UCSD-AML1 (cell line): ENCODE results near the gene GBX2.

Source experiments
- DNase-seq: peaks from one replicate; lab custom pipeline; 2025; ENCODE audit not compliant: unreplicated experiment; lab: John Stamatoyannopoulos, UW

The GBX2 gene

DNA sequence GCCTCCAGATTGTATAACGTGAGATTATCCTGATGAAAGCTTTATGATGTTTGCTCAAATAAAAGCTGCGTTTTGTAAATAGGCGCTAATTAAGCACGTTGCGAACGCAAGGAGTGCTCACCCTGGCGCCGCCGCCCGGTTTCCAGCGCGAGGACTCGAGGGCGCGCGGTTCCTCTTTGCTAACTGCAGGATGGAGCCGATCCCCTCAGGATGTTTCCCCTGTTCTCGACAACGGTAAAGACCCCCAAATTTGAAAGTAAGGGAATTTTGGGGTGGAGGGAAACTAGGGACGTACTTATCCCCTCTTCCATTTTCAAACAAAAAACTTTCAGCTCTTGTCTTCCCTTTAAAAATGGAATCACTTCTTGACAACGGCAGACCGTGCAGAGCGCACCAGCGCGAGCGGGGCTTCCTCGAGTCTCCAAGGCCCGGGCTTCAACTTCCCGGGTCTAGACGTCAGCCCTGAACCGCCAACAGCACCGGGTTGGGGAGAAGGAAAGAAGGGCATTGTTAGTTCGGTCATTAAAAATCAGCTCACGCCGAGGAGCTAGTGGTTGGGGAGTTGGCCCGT, 1.1 kb upstream of the GBX2 start:
- no peak for DNase-seq

DNA sequence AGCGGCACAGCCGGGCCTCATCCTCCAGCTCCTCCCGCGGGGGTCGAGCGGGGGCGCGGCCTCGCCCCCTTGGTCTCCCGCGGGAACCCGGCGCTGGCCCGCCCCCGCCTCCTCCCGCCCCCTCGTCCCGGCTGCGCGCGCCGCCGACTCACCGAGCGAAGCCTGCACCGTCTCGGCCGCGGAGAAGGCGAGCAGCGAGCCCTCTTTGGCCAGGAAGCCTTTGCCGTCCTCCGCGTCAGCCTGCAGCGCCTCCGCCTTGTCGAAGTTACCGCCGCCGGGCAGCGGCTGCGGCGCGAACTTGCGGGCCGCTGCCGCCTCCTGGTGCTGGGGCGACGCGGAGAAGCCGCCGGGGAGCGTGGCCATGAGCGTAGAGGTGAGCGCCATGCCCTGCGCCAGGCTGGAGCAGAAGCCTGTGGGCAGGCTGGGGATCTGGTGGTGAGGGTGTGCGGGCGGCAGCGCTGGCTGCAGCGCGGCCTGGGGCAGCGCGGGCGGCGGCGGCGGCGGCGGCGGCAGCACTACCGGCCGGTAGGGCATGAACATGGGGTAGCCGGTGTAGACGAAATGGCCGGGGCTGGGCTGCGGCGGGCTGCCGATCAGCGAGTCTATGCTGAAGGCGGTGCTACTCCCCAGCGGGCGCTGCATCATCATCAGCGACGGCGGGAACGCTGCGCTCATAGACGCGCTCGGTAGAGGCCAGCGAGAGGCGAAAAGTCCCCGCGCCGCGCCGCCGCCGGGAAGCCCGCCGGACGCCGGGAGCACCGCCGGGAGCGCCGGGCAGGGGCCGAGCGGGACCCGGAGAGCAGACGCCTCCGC, 683 bp downstream of the GBX2 start:
- DNase-seq = no peak

DNA sequence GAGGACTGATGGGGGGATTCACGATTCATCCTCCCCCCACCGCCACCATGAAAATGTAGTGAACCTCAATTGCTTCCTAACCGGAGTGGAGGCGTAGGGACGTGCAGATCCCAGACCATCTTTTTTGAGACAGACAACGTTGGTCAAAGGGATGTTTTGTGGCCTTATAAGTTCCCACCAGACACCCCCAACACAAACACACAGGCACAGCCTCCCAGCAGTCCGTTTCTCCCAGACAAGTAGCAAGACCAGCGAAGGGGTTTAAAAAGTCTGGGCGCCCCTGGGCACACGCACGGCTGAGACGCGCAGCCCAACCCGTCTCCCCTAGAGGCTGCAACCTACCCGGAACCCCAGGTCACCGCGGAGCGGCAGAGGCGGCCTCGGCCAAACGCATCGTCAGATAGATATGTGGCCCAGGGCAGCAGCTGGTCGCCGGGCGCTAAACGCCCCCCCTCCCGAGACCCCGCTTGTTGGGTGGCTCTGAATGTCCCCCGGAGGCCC, 1.3 kb downstream of the GBX2 start:
- DNase-seq = no peak

DNA sequence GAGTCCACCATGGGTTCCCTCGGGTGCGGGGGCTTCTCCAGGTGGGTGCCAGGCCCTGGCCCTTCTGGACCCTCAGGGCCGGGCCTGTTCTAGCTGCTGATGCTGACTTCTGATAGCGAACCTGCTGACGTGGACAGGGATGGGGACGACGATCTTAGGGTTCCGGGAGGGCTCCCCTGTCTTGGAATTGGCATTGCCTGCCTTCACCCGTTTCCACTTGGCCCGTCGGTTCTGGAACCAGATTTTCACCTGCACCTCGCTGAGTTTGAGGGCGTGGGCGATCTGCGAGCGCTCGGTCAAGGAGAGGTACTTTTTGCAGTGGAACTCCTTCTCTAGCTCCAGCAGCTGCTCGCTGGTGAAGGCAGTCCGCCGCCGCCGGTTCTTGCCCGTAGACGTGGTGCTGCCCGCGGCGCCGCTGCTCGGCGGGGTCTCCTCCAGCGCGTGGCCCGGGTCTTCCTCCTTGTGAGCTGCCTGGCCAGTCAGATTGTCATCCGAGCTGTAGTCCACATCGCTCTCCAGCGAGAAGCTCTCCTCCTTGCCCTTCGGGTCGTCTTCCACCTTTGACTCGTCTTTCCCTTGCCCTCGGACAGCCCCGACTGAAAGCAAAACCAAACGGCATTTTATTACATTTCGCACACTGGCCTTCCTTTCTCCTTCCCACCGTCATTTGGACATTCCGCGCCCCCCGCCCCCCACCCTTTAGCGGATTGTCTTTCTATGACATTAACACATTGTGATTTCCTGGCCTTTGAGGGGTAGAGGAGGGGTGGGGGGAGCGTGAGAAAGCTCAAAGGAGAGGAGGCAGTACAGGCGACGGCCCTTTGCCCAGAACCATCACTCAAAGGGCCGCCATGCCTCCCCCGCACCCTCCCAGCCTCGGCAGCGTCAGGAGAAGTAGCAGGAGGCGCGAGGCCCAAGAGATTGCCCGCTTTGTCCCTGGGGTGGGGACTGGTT, 2.1 kb downstream of the GBX2 start:
- no peak for DNase-seq

DNA sequence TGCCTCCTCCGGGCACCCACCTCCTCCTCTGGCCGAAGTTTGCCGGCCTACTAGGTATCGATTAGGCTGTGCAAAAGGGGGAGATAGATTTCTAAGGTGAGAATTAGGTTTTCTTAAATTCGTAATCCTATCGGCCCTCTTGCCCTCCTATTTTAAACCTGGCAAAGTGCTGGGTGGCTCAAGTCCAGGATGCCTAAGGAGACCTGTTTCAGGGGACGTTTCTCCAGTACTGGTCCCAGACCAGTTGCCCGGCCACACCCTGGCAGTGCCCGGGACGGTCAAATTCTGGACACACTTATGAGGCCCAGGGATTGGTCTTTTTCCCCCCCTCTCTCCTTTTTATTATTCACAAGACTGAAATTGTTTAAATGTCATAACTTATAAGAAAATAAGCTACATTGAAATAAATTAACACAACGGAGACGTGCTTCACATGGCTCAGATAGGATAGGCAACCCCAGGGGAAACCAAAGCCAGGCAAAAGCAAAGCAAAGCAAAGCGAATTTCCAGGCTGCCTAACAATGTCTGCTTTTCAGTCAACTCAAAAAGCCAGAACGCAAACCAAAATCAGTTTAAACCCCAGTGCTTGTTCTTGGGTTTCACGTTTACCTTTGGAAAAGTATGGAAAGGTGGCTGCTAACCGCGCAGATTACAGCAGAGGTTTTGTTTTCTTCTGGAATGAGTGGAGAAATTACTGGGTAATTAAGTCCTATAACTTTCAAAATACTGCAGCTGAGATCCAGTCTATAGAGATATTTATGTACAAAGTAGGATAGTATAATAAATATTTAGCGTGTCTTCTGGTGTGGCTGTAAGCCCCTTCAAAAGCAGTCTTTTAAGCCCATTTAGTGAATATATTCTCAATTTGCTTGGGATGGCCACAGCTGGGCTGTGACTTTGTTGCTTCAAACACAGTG, 3.0 kb downstream of the GBX2 start:
- DNase-seq = no peak

DNA sequence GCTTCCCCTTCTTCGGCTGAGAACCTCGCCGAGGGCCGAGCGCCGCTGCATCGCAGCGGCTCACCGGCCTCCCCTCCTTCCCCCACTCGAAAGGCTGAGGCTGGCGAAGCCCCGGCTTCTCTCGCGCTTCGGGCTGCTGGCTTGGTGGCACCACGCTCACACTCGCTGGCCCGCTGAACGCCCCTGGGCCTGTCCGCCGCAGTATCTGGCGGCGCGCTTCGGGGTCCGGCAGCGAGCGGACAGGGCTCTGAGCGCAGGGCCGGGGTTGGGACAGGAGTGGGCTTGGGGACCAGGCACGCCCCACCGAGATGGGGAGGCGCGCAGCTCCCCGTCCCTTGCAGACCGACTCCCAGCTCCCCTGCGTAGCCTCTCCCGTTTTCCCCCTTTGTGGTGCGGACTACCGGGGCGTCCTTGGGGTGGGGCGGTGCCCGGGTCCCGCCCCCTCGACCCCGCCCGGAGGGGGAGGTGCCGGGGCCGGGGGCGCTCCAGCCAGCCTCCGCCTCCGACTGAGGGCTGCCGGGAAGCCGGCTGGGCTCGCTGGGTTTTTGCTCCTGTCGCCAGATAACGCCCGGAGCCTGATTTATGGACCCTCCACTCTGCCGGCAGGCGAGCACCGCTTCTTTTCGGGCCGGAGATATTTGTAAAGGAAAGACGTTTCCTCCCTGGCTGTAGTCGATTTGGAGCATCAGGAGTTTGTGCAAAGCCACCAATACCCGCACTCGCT, 3.8 kb downstream of the GBX2 start:
- no peak for DNase-seq

DNA sequence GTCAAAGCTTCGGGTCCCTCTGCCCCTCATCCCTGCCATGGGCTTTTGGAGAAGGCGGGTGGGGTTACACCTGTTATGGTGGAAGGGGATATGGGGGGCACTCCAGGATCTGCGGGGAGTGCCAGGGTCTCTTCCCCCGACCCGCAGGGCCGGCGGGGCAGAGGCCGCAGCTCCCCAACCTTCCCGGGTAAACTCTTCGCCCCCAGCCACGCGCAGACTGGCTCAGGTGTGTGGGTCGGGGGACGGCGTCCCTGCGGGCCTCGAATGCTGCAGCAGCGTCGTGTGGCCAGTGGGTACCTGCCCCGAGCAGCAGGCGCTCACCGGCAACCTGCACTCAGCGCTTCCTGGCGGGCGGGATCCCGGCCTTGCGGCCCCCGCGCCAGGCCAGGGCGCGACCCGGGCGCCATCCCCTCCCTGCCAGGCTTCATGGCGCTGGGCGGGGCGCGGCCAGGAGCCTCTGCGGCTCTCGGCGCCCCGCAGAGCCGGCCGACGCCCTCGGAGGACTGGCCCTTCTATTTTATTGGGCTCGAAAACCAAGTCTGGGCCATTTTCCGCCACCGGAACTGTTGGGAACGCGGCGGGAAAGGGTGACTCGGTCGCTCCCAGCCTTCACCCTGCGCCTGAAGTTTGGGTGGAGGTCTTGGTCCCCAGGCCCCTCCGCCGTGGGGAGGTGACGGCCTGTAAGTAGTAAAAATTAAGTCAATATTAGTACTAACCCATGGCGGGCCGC, 4.5 kb downstream of the GBX2 start:
- no peak for DNase-seq

DNA sequence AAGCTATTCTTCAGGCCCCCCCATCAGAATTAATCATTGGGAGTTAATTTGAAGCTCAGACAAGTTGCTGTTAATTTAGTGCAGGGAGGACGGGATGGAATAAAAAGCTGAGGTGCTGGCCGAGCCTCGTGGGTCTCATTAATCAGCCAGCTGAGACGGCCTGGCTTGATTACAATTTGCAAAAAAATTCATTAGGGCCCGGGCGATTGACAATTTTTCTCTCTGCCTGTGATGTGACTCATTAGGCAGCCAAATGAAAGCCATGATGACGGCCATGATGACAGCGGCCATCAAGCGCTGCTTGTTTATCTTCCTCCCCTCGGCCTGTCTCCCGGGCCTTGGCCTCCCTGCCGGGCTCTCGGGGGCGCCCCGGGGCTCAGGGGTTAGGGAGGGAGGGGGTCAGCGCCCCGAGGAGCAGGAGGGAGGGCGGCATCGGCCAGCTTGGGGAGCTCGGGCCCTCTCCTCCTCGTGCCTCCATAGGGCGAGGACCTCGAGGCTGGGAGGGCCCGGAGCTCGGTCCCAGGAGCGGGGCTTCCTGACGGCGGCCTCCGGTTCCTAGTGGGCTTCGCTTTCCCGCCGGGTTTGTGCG, 5.2 kb downstream of the GBX2 start:
- DNase-seq = no peak

DNA sequence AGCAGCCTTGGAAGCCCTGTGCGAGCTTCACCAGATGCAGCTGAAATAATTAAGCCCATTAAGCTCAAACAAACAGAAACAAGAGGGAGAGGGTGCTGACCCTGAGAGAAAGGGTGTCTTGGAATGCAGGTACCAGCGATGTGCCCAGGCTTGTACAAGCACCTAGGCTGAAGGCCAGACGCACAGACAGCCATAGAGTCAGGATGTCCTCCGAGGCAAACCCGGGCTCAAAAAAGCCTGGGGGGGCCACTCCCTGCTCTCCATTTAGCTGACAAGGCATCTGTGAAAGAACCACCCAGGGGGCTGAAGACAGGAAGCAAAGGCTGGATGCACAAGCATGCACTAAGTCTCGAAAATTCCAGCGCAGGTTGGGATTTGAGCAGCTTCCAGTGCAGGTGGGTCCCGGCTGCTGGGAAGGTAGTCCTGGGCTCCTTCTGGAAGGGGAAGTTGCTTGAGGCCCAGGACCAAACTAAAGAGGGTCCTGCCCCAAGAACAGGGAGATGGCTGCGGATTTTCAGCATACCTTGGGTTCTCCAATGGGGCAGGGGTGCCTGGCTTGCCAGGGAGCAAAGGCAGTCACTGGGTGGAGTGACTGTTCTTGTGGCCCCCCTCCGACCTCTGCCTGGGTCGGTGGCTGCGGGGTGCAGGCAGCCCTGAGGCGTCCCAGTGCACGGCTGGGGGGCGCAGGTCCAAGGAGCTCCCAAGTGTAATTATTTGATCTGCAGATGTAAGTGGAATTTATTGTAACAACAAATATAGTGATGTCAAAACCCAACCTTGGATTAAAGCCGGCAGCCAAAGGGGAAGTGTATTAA, 5.9 kb downstream of the GBX2 start:
- no peak for DNase-seq

DNA sequence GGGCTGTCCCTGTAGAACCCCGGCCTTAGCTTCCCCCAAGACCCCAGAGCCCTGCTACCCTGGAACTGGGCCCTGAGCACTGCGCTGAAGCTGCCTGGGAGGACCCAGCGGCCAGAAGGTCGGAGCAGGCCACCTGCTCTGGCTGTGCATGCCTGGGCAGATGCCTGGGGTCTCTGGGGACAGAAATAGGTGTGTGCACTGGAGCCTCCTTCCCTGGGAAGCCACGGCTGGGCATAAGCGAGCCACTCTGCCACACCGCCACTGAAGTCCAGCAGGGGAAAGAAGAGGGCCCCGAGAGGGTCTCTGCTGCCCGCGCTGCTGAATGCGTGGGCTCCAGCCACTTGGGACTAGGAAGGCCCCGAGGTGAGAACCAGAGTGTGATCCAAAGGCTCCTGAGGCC, 6.7 kb downstream of the GBX2 start:
- no peak for DNase-seq

DNA sequence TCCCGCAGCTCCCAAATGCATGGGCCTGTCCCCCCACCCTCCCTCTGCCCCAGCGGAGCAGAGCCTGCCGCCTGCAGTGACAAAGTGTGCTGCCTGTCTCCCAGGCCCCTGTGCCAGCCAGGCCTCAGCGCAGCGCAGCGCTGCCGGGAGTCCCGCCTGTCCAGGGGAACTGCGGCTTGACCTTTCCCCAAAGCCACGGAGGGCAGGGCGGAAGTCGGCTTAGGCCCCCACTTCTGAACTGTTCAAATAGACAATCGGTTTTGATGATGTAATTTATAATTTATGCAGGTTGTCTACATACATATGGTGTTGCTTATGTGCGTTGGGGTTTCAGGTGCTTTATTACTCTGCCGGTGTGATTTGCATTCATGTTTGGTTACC, 7.1 kb downstream of the GBX2 start:
- no peak for DNase-seq

DNA sequence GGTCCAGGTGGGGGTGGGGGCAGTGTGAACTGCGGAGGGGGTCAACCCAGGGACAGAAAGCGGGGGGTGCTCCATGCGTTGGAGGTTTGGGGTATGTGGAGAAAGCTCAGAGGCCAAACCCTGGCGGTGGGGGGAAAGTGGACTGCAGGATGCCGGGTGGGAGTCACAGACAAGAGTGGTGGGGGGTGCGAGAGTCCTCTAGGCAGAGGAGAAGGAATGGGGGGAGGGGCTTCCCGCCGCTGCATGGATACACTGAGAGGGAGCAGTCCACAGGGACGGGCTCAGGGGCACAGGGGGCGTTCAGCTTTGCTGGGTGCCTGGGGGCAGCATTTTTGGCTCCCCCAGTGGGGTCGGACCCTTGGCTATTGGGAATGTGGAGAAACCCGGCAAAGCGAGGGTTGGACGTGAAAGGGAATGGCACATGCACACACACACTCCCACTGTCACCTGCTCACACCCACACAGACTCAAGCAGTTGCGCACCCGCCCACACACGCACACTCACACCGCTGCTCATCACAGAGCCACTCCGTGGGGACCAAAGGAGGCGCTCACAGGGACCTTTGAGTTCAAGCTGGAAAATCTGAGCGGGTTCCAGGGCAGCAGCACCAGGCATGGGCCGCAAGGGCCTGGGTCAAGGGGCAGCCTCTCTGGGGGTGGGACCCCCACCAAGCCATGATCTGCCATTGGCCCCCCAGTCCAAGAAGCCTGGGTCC, 7.7 kb downstream of the GBX2 start:
- DNase-seq = no peak

DNA sequence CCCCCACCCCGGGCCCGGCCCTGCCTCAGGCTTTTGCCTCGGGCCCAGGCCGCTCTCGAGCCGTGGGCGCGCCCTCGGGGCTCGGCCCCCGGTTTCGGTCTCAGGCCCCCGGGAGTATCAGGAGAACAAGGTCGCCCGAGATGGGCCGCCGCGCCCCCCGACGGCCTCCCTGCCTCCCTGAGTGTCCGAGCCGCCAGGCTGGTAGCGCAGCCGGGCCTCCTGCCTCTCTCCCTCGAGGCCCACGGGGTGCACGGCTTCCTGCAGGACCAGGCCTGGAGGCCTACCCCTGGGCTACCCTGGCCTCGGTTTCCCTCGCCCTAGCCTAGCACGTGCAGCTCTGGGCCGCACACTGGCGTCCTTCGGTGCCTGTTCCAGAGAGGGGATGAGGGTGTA, 8.4 kb downstream of the GBX2 start:
- DNase-seq = no peak

DNA sequence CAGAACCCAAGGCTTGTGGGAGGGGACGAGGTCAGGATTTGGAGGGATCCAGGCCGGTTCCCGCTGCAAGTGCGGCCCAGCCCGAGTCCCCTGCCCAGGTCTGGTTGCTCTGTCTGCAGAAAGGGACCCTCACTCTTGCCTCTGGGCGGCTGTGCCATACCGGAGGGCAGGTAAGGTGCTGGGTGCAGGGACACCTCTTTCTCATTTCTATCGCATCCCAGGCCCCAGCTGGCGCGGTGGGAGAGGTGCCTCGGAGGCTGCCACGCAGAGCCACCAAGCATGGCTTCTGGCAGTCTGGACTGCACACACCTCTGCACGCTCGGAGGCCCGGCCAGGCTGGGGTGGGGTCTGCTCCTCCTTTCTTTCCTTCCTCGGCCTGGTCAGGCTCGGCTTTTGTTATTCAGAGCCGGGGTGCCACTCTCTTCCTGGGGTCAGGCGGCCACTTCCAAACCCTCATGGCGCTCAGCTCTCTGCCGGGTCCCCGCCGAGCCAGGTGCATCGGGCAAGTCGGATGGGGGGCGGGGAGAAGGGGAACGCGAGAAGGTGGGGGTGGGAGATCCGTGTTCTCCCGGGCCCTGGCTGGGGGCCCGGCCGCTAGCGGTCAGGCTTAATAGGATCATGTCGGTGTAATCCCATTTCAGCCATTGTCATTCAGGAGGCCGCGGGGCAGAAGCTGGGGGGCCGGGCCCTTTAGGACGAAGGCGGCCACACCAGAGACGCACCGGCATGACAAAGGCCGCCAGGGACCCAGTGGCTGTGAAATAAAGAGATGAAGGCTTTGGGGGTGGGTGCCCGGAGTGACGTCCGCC, 9.0 kb downstream of the GBX2 start:
- DNase-seq = no peak

DNA sequence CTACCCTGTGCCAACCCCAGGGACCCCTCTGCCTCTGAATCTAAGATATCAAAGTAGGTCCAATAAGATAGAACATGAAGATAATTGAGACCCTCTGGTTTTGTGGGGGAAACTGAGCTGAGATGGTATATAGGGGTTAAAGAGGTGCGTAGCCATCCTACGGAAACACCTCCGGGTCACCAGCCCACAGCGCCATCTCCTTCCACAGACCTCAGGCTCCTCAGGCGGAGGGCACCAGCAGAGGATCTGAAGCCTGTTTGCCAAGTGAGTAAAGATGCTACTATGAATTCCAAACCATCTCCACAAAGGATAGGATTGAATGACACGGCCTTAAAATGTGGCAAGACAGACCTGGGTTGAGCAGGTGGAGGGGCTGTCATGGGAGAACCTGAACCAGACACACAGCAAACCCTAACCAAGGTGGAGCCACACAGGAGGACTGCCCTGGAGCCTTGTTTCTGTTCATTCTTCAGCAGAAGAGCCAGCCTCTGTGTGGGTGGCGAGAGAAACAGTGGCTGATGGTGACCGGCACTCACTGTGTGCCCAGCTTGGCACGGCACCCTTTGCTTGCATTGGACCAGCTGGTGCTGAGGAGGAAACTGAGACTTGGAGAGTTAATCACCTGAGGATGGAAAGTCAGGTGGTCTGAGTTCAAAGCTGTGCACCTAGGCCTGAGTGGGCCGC, 10.2 kb downstream of the GBX2 start:
- DNase-seq = no peak

DNA sequence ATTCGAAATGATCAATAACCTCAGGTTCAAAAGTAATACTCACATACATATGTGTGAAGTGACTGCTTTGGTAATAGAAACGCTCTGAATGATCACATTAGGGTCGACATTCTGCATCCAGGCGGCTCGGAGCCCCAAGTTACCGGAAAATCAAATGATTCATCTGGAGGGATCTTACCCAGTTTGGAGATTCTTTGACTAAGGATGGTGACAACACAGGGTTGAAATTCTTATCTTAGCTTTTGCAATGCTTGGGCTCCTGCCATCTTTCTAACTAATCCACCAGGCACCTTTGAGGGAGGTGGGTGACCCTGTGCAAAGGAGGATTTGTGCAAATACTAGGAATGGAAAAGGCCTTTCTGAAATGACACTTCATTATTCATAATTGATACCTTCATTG, 10.8 kb downstream of the GBX2 start:
- DNase-seq = no peak
